ENCODE measurements around the gene DDIAS. TPM values are rescaled to one million over a fixed set of nuclear protein-coding genes. Genes with fewer than 3 reads are reported as not detected.
"Not testable (repeated sequence)": the region's sequence is repeated elsewhere in the genome, so short reads cannot be mapped to it uniquely, and the experiment has no call there.

DDIAS gene
- total and polyA plus RNA-seq, 10 of the 15 experiments (the other 5 are each of a cell fraction or from before 2014, with no cell fraction given) = 6.9 to 27.8 (median 12.9) TPM

- TF ChIP-seq ZZZ3 (IDR thresholded peaks at IDR 0.05; ENCODE audit: control insufficient read depth, insufficient read length, low read depth) (no peak), CREM (IDR thresholded peaks at IDR 0.05; ENCODE audit: low read depth) (no peak), BMI1 (IDR thresholded peaks at IDR 0.05; ENCODE audit: borderline replicate concordance) (no peak), SIX5 (IDR thresholded peaks at IDR 0.05; ENCODE audit: low read depth, low read length, severe bottlenecking) (no peak), CEBPB (IDR thresholded peaks at IDR 0.05; ENCODE audit: borderline replicate concordance in 1 of 2, low read depth in 2 of 2, low read length in 2 of 2) (no peak), GABPA (IDR thresholded peaks at IDR 0.05; ENCODE audit: low read depth) (no peak), JUNB (IDR thresholded peaks at IDR 0.05) (no peak), ZNF687 (IDR thresholded peaks at IDR 0.05) (no peak), NKRF (conservative IDR thresholded peaks at IDR 0.05) (no peak), LARP7 (IDR thresholded peaks at IDR 0.05) (no peak)
- H3K9me3 ChIP-seq (replicated peaks; ENCODE audit: control insufficient read depth, insufficient read depth, low read length) = no peaks in the 10 kb centered on the region
- no peaks in the 10 kb centered on the region for H4K20me1 ChIP-seq (ENCODE audit: control insufficient read depth, insufficient read depth)
- ChIA-PET CTCF (interaction anchor here (0.9 to 2.0 kb wide), 5 partner anchors 15 to 301 kb away, joined by 3 to 5 read pairs (median 3); partner anchors contain the start of gene DDIAS), RAD21 (ENCODE audit: unreplicated experiment) (no interaction called here), POLR2A (no interaction called here), SMC1A (ENCODE audit: uncharacterized antibody, unreplicated experiment) (interaction anchor here (0.9 to 4.9 kb wide), 5 partner anchors 9 to 97 kb away, joined by 3 to 29 read pairs (median 5); no protein-coding TSS in a partner anchor)
- intact Hi-C loops (cut with micrococcal nuclease; ENCODE audit: unreplicated experiment) (no loop called here), in situ Hi-C loops (cut with MboI) (no loop called here)
- no peaks in the 10 kb centered on the region for H3K27me3 ChIP-seq (replicated peaks in 1 of 2; ENCODE audit: control insufficient read depth in 2 of 2, insufficient read depth in 2 of 2, low read length in 1 of 2)
- no peak overlapping the region for H2AFZ ChIP-seq (ENCODE audit: control insufficient read depth, low read depth, low read length)
- no peaks in the 10 kb centered on the region for H3K4me1 ChIP-seq (ENCODE audit: control insufficient read depth, insufficient read depth, low read length)
- ATAC-seq = no peak
- no peak overlapping the region for H3K27ac ChIP-seq (ENCODE audit: control insufficient read depth, insufficient read depth)
- no peaks in the 10 kb centered on the region for H3K36me3 ChIP-seq (ENCODE audit: control insufficient read depth in 2 of 2, insufficient read depth in 2 of 2, low read length in 1 of 2)
- no peak overlapping the region for H3K4me2 ChIP-seq (ENCODE audit: control insufficient read depth, insufficient read depth)
- FAIRE-seq = no peak
- no peaks in the 10 kb centered on the region for H3K79me2 ChIP-seq (ENCODE audit: control insufficient read depth, insufficient read depth, low read length)
- no peak for DNase-seq (ENCODE audit: low read depth, low spot score)
- no TSS peak for BruUV-seq (replicated peaks)
- no peak overlapping the region for H3K4me3 ChIP-seq
- no peak overlapping the region for H3K9ac ChIP-seq (ENCODE audit: control insufficient read depth, insufficient read depth, low read length)
Observed at GRCh38 chr11:82949352-82949751, 47.8 kb downstream of the DDIAS start.

DNA sequence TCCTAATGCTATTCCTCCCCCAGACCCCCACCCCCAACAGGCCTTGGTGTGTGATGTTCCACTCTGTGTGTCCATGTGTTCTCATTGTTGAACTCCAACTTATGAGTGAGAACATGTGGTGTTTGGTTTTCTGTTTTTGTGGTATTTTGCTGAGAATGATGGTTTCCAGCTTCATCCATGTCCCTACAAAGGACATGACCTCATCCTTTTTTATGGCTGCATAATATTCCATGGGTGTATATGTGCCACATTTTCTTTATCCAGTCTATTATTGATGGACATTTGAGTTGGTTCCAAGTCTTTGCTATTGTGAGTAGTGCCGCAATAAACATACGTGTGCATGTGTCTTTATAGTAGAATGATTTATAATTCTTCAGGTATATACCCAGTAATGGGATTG lies 49.0 kb downstream of the DDIAS start:
- H3K4me3 ChIP-seq; H3K9me3 ChIP-seq (replicated peaks; ENCODE audit: control insufficient read depth, insufficient read depth, low read length); DNase-seq (ENCODE audit: low read depth, low spot score); H3K9ac ChIP-seq (ENCODE audit: control insufficient read depth, insufficient read depth, low read length); ATAC-seq; FAIRE-seq; intact Hi-C loops (cut with micrococcal nuclease; ENCODE audit: unreplicated experiment); H4K20me1 ChIP-seq (ENCODE audit: control insufficient read depth, insufficient read depth); H3K36me3 ChIP-seq (ENCODE audit: control insufficient read depth in 2 of 2, insufficient read depth in 2 of 2, low read length in 1 of 2); H3K27ac ChIP-seq (ENCODE audit: control insufficient read depth, insufficient read depth); H3K4me2 ChIP-seq (ENCODE audit: control insufficient read depth, insufficient read depth); H3K79me2 ChIP-seq (ENCODE audit: control insufficient read depth, insufficient read depth, low read length); RAD21 ChIA-PET (ENCODE audit: unreplicated experiment); H3K4me1 ChIP-seq (ENCODE audit: control insufficient read depth, insufficient read depth, low read length); POLR2A ChIA-PET; H3K27me3 ChIP-seq (replicated peaks in 1 of 2; ENCODE audit: control insufficient read depth in 2 of 2, insufficient read depth in 2 of 2, low read length in 1 of 2); in situ Hi-C loops (cut with MboI); H2AFZ ChIP-seq (ENCODE audit: control insufficient read depth, low read depth, low read length); BruUV-seq (replicated peaks): not testable (repeated sequence)
- ChIA-PET SMC1A (ENCODE audit: uncharacterized antibody, unreplicated experiment) (interaction anchor here (0.7 to 1.3 kb wide), 2 partner anchors 16 to 18 kb away, joined by 3 read pairs; no protein-coding TSS in a partner anchor), CTCF (interaction anchor here (1.4 kb wide), 1 partner anchor 38 kb away, joined by 4 read pairs; no protein-coding TSS in a partner anchor)
- WGBS (ENCODE audit: insufficient coverage, insufficient replicate concordance, low lambda C conversion rate, missing lambda C conversion rate) = 100% methylated on average over 2 of the region's 2 CpGs
